Peyer's patch (tissue), 4 donors: Measurements from ENCODE around the gene SPNS1. TPM values are rescaled to one million over a fixed set of nuclear protein-coding genes. Genes with fewer than 3 reads are reported as not detected.

Experiments used
- DNase-seq, 3 donors: peaks; one replicate each; pipeline ENCODE4 v3.0.0-alpha.2; 2017 to 2019
- H3K27ac ChIP-seq, 4 donors: fragments of 200-600 bp; sonication (generic); one replicate each; pipeline ENCODE4 v1.5.1; 2016 to 2019
- H3K27me3 ChIP-seq, 2 donors: fragments of 200-600 bp; sonication (generic); one replicate each; pipeline ENCODE4 v1.5.1; 2019
- H3K36me3 ChIP-seq, 3 donors: fragments of 200-600 bp; sonication (generic); one replicate each; pipeline ENCODE4 v1.5.1; 2016 to 2019
- H3K4me1 ChIP-seq, 4 donors: fragments of 200-600 bp; sonication (generic); one replicate each; pipeline ENCODE4 v1.5.1; 2016 to 2019
- H3K4me3 ChIP-seq, 4 donors: fragments of 200-600 bp; sonication (generic); 1 replicate in 3 of 4; 2 replicates in 1 of 4; pipeline ENCODE4 v1.5.1; 2016 to 2019; ENCODE audit warnings: mild to moderate bottlenecking in 1 of 4
- H3K9me3 ChIP-seq, 4 donors: fragments of 200-600 bp; sonication (generic); one replicate each; pipeline ENCODE4 v1.5.1; 2016 to 2019; ENCODE audit warnings: mild to moderate bottlenecking in 1 of 4
- CTCF ChIP-seq, 6 experiments: fragments of 450-650 bp in 4 of 6; fragments of 200-600 bp in 2 of 6; sonication (generic) in 1 of 6; IDR thresholded peaks; one replicate each; pipeline ENCODE4 v1.5.1; 2017 to 2019; ENCODE audit warnings: antibody characterized with exemption in 6 of 6, mild to moderate bottlenecking in 3 of 6, moderate library complexity in 1 of 6
- POLR2A ChIP-seq, 2 donors: fragments of 450-650 bp; IDR thresholded peaks; one replicate each; pipeline ENCODE4 v1.5.1; 2017; ENCODE audit warnings: antibody characterized with exemption in 2 of 2, mild to moderate bottlenecking in 2 of 2, moderate library complexity in 2 of 2
- total RNA-seq, 4 donors: library from RNA; depleted of rRNA; stranded (reverse); fragments of >200 nt; gene quantifications; one replicate each; pipeline ENCODE4 v1.1.0, GENCODE V29; 2016

Gene SPNS1
- total RNA-seq, 4 donors from 2014 or later = 30.5 to 49.7 (median 36.3) TPM

DNA sequence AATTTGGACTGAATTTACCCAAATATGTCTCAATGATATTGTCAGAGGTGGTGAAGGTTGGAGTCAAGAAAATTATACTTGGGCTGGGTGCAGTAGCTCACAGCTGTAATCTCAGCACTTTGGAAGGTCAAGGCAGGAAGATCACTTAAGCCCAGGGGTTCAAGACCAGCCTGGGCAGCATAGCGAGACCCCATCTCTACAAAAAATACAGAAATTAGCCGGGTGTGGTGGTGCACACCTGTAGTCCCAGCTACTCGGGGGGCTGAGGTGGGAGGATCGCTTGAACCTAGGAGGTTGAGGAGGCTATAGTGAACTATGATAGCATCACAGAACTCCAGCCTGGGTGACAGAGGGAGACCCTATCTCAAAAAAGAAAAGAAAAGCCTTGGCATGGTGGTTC lies 51.2 kb downstream of the SPNS1 start:
- no peak overlapping the region for H3K4me3 ChIP-seq
- H3K4me1 ChIP-seq = no peaks in the 10 kb centered on the region
- no peak overlapping the region for H3K27ac ChIP-seq
- no peaks in the 10 kb centered on the region for H3K36me3 ChIP-seq
- TF ChIP-seq CTCF (IDR thresholded peaks at IDR 0.05) = no peak
- no peak for TF ChIP-seq POLR2A (IDR thresholded peaks at IDR 0.05)
- peak in 1 of 3 donors; percentile 2 for DNase-seq
- no peaks in the 10 kb centered on the region for H3K9me3 ChIP-seq
- H3K27me3 ChIP-seq = no peaks in the 10 kb centered on the region

DNA sequence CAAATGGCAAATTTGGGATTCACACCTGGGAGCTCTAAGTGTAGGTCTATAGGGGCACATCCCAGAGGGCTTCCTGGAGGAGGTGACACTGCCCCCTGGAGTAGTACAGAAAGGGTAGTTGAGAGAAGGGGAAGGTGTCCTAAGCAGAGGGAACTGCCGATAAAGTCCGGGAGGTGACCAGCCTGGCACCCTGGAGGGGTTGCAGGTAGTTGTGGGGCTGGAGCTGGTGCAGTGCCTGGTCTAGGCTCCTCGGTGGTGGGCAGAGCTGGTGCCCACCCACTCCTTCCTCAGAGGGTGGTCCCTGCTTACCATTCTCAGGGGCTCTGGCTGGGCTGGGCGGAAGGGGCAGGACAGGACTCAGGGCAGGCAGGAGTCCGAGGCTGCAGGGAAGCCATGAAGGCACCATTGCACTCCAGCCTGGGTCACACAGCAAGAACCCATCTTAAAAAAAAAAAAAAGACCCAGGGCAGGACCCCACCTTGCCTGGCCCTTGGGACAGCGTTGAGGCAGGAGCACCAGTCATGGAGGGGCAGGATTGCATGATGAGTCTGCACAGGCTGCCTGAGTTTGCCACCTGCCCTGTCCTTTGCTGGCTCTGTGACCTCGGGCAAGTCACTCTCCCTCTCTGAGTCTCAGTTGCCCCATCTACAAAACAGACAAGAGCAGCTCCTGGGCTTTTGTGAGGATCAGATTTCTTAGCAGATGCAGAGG lies 54.0 kb downstream of the SPNS1 start:
- H3K36me3 ChIP-seq = no peaks in the 10 kb centered on the region
- H3K9me3 ChIP-seq = no peaks in the 10 kb centered on the region
- TF ChIP-seq POLR2A (IDR thresholded peaks at IDR 0.05) (no peak), CTCF (IDR thresholded peaks at IDR 0.05) (no peak)
- H3K4me3 ChIP-seq = no peak overlapping the region
- no peak overlapping the region for H3K27ac ChIP-seq
- H3K4me1 ChIP-seq = no peaks in the 10 kb centered on the region
- DNase-seq = peak in 2 of 3 donors; percentile 3 to 25
- H3K27me3 ChIP-seq = no peaks in the 10 kb centered on the region

- peak in 2 of 3 donors; percentile 17 to 45 for DNase-seq
- TF ChIP-seq CTCF (IDR thresholded peaks at IDR 0.05) (no peak), POLR2A (IDR thresholded peaks at IDR 0.05) (no peak)
These were observed 54.8 kb downstream of the SPNS1 start for GRCh38 chr16:29029168-29029994.

GRCh38 chr16:29030086-29030840 lies 55.7 kb downstream of the SPNS1 start:
- Histone ChIP-seq H3K9me3 (no peaks in the 10 kb centered on the region), H3K4me1 (no peaks in the 10 kb centered on the region), H3K4me3 (no peak overlapping the region), H3K27me3 (no peaks in the 10 kb centered on the region), H3K36me3 (no peaks in the 10 kb centered on the region), H3K27ac (no peak overlapping the region)
- TF ChIP-seq CTCF (IDR thresholded peaks at IDR 0.05) = no peak
- no peak for TF ChIP-seq POLR2A (IDR thresholded peaks at IDR 0.05)
- DNase-seq = peak in 1 of 3 donors; percentile 6

More at GRCh38 chr16:29029168-29029994, 54.8 kb downstream of the SPNS1 start:
- no peaks in the 10 kb centered on the region for H3K27me3 ChIP-seq
- no peak overlapping the region for H3K4me3 ChIP-seq
- no peaks in the 10 kb centered on the region for H3K36me3 ChIP-seq
- H3K27ac ChIP-seq = no peak overlapping the region
- no peaks in the 10 kb centered on the region for H3K9me3 ChIP-seq
- H3K4me1 ChIP-seq = no peaks in the 10 kb centered on the region

Other genes starting within 250 kb of the SPNS1 start
- 10 to 100 TPM in 1 of 4 donors, 1 to 10 TPM in 1, not detected in 2; 3.9 to 22.2 TPM for gene NPIPB9, start 223.0 kb upstream of the SPNS1 start, total RNA-seq
- 100 to 1,000 TPM in 3 of 4 donors, 10 to 100 TPM in 1; 93.9 to 208 (median 160) TPM for gene ATXN2L, start 151.8 kb upstream of the SPNS1 start, total RNA-seq
- gene TUFM, start 128.4 kb upstream of the SPNS1 start, total RNA-seq = 100 to 1,000 TPM; 125 to 157 (median 131) TPM
- 10 to 100 TPM; 34.7 to 94.9 (median 78.8) TPM for gene SH2B1, start 110.9 kb upstream of the SPNS1 start, total RNA-seq
- gene ATP2A1, start 96.3 kb upstream of the SPNS1 start, total RNA-seq = 100 to 1,000 TPM in 1 of 4 donors, 1 to 10 TPM in 1, under 1 TPM in 1, not detected in 1; 0.35 to 142 (median 2.0) TPM
- 100 to 1,000 TPM in 3 of 4 donors, 10 to 100 TPM in 1; 70.6 to 394 (median 120) TPM for gene RABEP2, start 49.5 kb upstream of the SPNS1 start, total RNA-seq
- gene CD19, start 42.8 kb upstream of the SPNS1 start, total RNA-seq = 10 to 100 TPM in 1 of 4 donors, 1 to 10 TPM in 1, not detected in 2; 6.3 to 85.8 TPM
- 10 to 100 TPM; 53.8 to 86.5 (median 79.6) TPM for gene NFATC2IP, start 23.8 kb upstream of the SPNS1 start, total RNA-seq
- gene LAT, start 10.3 kb downstream of the SPNS1 start, total RNA-seq = 10 to 100 TPM; 10.5 to 52.0 (median 15.9) TPM